ENCODE results near the gene ATP5MG.

Gene ATP5MG

DNA sequence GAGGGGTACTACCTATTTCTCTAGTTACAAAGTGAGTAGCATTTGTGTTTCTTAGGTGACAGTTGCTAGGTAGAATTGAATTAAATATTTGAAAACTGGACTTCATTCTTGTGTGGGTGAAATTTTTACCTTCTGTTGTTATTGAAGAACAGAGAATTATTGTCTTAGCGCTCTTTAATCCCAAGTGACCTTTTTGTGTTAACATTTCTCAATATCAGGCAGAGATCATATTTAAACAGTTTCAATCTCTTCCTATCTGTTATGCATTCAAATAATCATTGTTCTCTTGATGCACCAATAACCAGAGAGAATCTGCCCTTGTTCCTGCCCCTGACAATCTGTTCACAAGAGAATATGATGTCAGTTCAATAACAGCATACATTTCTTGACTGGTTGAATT lies 49.0 kb downstream of the ATP5MG start:
- no peak overlapping the region for H3K27ac ChIP-seq (ENCODE audit: low read length)
- peaks cover 93% of the 10 kb centered on the region for H3K79me2 ChIP-seq (ENCODE audit: low read length)
- no peak overlapping the region for H3K4me3 ChIP-seq (ENCODE audit: low read length)
- H3K4me1 ChIP-seq (ENCODE audit: low read length) = peaks cover 11% of the 10 kb centered on the region
- H3K9me2 ChIP-seq (replicated peaks; ENCODE audit: insufficient read depth, low read length) = no peaks in the 10 kb centered on the region
- no peak for DNase-seq
- TF ChIP-seq EZH2 (optimal IDR thresholded peaks at IDR 0.05; ENCODE audit: low read depth, low read length) = no peak
- TF ChIP-seq, protein P1, sequence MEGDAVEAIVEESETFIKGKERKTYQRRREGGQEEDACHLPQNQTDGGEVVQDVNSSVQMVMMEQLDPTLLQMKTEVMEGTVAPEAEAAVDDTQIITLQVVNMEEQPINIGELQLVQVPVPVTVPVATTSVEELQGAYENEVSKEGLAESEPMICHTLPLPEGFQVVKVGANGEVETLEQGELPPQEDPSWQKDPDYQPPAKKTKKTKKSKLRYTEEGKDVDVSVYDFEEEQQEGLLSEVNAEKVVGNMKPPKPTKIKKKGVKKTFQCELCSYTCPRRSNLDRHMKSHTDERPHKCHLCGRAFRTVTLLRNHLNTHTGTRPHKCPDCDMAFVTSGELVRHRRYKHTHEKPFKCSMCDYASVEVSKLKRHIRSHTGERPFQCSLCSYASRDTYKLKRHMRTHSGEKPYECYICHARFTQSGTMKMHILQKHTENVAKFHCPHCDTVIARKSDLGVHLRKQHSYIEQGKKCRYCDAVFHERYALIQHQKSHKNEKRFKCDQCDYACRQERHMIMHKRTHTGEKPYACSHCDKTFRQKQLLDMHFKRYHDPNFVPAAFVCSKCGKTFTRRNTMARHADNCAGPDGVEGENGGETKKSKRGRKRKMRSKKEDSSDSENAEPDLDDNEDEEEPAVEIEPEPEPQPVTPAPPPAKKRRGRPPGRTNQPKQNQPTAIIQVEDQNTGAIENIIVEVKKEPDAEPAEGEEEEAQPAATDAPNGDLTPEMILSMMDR (IDR thresholded peaks at IDR 0.05; ENCODE audit: low read length) = no peak
- TF ChIP-seq EZH2phosphoT487 (IDR thresholded peaks at IDR 0.05; ENCODE audit: low read length) = no peak
- H3K4me2 ChIP-seq (ENCODE audit: low read depth, low read length) = no peak overlapping the region
- H3K36me3 ChIP-seq (replicated peaks; ENCODE audit: insufficient read depth, low read length) = no peaks in the 10 kb centered on the region
- no peaks in the 10 kb centered on the region for H3K9me3 ChIP-seq (replicated peaks; ENCODE audit: insufficient read depth, low read length)
- H3F3A ChIP-seq (ENCODE audit: insufficient read depth, low read length) = peaks cover 2% of the 10 kb centered on the region; the same call in 1 of the 2 replicates
- no peaks in the 10 kb centered on the region for H3K27me3 ChIP-seq (replicated peaks; ENCODE audit: insufficient read depth, low read length)
- no peak overlapping the region for H2AFZ ChIP-seq (ENCODE audit: low read length)
- no peak overlapping the region for H3K9ac ChIP-seq (ENCODE audit: low read length)
- H4K20me1 ChIP-seq (ENCODE audit: insufficient read depth, low read length) = no peaks in the 10 kb centered on the region

Measured in MM.1S (cell line).